H4 (cell line): ENCODE measurements around the gene TMEM147. TPM values are rescaled to one million over a fixed set of nuclear protein-coding genes. Genes with fewer than 3 reads are reported as not detected.

Experiments used
- DNase-seq: peaks from one replicate; pipeline ENCODE4 v3.0.0-alpha.2; 2015; ENCODE audit warnings: low spot score
- total RNA-seq: library from RNA; depleted of rRNA; stranded (reverse); fragments of >200 nt; shearing (Covaris generic); gene quantifications from 2 replicates; pipeline ENCODE4 v1.2.3, GENCODE V29; 2014

The TMEM147 gene
- total RNA-seq, 1 experiment from 2014 or later: 306 TPM

DNA sequence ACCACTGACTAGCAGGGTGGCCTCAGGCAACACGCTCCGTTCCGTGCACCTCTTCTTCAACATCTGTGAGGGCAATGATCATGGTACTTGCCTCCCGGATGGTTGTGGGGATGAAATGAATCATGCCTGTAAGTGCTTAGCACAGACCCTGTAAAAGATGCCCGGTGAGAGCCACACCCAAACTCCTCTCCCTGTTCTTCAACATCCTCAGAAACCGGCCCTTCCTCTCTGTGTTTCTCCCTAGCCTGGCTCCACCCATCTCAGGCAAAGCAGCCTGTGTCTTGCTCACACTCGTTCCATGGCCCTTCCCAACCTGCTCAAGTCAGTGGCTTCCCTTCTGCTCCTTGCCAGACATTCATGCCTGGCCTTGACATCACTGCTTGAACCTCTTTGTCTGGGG lies 26.1 kb upstream of the TMEM147 start:
- no peak for DNase-seq

DNA sequence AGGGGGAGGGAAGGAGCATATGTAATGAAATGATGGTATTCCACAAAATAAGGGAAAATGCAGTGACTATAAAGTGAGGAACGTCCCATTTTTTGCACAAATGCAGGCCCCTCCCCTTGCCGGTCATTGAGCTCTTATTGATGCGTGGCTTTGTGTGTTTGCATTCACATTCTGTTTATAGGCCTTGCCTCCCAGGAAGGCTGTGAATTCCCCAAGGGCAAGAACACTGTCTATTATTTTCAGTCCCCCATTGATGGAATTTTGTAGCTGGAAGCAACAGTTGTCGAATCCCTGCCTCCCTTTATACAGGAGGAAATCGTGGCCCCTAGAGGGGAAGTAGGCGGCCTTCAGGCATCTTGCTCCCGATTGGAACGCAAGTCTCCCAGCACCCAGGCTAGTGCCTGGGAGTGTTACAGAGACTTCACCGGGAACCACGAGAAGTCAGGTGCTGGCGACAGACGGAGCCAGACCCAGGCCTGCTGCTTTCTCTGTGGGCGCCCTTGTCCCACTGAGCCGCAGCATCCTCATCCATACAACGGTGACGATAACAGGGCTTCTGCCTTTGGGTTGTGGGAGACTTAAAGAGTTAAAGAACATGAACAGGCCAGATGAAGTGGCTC lies 24.2 kb upstream of the TMEM147 start:
- DNase-seq: no peak

DNA sequence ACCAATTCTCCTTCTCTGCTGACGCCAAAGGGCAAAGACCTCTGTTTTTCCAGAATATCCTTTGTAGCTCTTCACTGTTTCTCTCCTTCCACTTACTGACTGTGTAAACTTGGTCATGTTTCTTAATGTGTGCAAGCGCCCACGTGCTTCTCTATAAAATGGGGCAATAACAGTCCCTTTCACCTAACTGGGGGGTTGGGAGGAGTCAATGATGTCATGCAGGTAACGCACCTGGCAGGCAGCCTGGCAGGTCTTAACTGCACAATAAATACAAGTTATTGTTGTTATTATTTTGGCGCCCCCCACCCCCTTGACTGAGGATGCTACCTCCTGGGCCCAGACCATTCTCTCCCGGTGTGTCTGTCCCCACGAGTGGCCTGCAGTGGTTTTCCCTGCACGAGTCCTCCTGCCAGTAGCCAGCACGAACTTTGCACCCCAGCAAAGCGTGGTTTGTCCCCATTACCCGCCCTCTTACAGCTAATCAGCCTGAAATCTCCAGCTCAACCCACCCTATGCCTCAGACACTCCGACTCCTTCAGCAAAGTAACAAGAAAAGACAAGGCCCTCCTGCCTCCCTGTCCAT lies 22.6 kb upstream of the TMEM147 start:
- no peak for DNase-seq

DNA sequence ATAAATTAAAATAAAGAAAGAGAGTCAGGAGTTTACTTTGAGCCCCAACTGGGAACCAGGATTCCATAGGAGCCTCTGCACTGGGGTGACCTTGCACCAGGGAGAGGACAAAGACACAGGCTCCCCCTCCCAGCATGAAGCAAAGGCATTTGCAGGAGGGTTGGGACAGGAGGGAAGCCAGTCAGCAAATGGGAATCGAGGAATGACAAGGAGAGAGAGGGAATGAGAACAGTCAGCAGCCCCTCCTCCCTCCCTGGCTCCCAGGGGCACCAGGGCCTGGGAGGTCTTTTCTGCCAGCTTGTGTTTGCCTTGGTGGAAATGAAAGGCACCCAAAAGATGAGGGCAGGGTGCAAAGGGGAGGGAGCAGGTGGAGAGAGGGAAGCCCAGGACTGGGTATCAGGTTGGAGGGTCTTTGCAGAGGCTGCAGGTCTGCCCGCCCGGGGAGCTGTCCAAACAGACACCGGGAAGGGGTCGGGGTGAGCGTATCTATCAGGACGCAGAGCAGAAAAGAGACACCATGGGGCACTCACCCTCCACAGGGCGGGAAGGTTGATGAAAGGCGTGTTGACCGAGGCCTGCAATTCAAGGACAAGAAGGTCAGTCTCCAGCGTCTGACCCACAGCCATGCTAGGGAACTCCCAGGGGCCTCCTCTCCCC lies 21.1 kb upstream of the TMEM147 start:
- no peak for DNase-seq

DNA sequence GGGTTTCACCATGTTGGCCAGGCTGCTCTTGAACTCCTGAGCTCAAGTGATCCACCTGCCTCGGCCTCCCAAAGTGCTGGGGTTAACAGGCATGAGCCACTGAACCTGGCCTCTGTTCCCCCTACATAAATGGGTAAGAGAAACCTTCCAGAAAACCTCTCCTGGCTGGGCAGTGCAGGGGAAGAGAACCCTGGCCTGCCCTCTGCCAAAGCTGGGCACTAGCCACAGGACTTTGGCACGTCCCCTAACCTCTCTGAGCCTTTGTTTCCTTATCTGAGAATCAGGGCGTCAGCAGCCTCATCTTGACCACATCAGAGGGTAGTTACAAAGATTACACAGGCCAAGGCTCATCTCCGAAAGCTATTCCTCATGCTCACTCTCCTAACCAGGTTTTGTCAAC lies 19.6 kb upstream of the TMEM147 start:
- DNase-seq: no peak

DNA sequence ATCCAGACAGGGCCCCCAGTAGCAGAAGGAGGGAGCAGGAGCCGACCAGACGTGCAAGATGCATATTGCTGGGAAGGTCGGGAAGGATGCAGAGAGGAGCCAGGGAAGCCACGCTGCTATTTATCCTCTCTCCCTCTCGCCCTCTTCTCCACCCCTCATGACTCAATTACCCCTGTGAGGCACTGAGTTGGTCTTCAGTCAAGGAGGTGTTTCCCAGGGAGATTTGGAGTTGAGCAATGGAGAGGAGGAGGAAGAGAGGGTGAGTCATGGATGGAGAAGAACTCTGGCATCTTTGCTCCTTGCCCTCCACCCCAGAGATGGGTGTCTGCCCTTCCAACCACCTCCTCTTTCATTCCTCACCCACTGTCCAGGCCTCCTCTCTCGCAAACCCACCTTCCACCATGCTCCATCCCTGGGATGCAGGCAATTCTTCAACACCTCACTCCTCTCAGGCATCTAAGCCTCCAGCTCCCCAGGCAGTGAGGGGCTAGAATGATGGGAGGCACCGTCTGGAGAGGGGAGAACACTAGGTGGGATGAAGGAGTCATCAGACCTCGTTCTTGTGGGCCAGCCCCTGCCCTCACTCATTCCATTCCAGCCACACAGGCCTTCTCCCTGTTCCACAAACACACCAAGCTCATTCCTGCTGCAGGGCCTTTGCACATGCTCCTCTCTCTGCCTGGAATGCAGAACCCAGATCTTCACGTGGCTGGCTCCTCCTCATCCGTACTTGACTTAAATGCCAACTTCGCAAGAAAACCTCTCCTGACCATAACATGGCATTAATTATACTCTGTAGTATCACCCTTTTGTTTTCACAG lies 17.0 kb upstream of the TMEM147 start, which contains the start of gene SBSN:
SBSN (minus strand) TSS at position 94 of the 821 bp plus-strand sequence; CDS start at position 64, 30 bp downstream.
- no peak for DNase-seq

DNA sequence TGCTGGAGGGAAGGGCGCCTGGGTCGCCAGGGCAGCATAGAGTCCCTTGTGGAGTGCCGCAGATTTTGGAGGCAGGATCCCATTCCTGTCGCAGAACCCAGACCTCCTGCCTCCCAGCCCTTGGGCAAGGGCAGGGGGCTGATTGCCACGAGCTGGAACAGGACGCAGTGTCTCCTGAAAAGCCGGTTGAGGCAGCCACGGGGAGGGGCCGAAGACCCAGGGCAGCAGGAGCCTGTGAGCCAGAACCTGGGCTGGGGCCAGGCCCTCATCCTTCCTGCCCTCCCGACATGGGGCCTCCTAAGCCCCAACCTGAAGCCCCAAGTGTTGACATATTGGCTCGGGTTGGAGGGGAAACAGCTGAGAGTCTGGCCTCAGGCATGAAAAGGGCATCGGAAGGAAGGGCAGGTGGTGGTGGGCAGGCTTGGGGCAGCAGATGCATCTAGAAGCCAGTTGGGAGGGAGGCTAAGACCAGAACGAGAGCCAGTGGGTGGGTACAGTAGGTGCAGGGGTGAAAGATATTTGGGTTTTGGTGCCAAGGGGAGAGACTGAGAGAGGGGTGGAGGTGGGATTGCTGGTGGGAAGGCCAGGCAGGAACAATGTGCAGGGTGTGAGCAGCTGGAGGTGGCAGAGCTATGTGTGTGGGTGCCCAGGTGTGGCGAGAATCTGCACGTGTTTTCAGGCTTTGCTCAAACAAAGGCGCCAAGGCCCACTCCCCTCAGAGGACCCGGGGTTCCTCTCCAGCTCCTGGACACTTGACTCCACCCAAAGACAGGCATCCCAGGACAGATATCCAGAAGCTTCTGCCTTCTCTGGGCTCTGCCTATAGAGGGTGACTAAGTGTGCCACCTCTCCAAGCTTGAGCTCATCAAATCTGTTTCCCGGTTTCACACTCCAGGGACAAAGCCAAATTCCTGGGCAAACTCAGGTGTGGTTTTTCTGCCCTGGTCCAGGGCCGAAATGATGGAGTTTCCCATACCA lies 15.9 kb upstream of the TMEM147 start:
- no peak for DNase-seq

DNA sequence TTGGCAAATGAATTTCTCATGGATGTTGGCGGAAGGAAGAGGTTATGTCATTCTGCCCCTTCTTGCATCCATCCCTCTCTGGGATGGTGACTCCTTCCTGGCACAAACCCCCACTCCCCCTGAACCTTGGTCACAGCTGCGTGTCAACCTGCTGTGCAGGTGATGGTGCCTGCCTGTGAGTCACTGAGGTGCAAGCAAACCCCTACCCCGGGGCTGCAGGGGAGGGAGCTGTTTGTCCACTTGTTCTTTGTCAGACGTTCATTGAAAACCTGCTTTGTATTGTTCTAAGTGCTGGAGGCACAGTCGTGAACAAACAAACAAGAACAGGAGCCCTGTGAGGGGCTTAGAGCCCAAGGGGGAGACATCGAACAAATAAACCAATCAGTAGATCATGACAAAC lies 14.1 kb upstream of the TMEM147 start:
- DNase-seq: no peak

DNA sequence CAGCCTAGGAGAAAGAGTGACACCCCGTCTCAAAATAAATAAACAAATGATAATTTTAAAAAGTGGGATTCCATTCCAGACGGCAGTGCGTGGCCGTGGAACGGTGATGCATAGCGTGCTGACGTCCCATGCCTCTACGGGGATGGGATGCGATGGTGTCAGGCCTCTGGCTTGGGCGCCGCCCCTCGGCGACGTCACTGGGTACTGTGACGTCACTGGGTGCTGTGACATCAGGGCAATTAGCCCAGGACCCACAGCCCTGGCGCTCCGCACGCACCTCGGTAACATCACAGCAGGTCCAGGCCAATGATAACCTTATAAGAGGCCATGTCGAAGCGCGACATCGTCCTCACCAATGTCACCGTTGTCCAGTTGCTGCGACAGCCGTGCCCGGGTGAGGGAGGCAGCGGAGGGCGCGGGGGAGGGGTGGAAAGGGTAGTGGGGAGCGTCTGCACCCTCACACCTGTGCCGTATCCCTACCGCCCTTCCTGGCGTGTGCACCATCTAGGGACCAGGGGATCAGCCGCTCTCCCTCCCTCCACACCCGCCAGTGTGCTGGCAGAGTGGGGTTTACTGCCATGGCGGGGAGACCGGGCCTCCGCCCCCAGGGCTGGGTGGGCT lies 12.1 kb upstream of the TMEM147 start, which contains the start of gene GAPDHS:
GAPDHS (plus strand) TSS at position 256 of the 621 bp plus-strand sequence; CDS start at position 328, 72 bp downstream.
- no peak for DNase-seq

DNA sequence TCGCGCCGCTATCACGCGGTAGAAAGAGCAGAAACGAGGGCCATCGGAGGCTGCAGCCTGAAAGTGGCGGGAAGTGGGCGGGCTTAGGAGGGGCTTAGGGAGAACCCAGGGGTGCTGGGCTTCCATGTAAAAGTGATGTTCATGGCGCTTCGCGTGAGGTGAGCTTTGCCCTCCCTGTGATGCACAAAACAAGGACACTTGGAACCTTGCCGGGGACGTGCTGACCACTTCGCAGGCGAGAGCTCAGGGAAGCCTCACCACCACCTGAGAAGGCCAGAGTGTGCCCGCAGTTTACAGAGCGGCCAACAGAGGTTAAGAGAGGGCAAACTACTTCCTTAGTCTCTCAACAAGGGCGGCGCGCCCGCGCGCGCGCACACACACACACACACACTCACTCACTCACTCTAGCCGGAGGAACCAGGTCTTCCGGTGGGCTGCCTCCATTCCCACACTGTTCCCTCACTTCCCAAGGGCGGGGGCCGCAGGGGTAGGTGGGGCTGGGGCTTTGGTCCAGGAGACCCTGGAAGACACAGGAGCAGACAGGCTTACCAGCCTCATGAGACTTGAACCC lies 11.5 kb upstream of the TMEM147 start:
- DNase-seq: no peak

DNA sequence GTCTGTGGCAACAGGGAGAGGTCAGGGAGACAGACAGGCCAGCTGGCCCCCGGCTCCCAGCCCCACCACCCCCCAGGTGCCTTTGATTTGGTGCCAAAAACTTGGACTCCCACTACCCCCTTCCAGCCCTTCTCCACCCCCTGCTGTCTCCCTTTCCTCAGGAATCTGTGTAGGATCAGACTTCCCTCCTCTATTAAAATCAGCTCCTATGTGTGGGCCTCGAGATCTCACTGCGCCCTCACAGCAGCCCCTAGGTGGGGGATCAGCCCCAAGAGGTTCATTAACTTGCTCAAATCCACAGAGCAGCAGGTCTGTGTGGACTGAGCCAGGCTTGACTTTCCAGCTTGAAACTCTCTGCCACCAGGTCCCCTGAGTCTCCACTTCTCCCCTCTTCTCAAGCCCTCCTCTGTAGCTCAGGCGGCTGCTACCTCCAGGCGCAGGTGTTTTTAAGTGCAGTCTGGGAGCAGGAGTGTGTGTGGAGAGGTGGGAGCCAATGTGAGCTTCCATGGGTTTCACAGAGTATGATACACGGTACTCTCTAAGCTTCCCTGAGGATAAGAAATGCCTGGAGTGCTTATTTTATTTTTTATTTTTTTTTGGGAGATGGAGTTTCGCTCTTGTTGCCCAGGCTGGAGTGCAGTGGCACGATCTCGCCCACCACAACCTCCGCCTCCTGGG lies 10.5 kb upstream of the TMEM147 start:
- DNase-seq: no peak

DNA sequence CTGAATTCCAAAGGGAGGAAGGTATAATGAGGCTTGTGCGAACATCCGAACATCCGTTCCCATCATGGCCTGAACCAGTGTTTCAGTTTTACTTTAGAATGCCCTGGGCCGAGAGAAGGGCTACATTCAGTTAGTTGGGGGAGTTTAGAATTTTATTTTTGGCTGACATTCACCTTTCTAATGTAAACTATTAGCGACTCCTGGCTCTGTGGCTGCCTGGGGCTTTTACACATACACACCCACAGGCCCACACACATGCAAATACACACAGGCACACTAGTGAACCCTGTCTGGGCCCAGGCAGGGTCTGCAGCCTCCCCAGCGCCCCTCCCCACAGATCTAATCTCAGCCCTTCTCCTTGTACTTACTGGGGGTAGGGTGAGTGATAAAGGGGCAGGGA lies 6.1 kb upstream of the TMEM147 start:
- no peak for DNase-seq

DNA sequence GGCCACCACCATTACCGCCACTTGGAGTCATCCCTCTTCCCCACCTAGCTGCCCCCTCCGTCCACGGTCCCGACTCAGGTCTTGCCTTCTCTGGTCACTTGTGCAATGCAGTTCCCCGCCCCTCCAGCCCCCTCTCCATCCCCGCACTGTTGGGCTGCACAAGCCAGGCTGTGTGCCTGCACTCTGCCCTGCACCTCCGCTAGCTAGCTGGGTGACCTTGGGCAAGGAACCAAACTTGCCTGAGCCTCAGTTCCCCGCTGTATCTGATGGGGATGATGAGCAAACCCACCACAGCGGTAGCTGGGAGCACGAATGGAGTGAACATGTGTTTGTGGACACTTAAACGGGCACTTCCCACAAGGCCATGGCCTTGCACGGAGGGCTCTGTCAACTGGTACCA lies 5.6 kb upstream of the TMEM147 start:
- DNase-seq: no peak

DNA sequence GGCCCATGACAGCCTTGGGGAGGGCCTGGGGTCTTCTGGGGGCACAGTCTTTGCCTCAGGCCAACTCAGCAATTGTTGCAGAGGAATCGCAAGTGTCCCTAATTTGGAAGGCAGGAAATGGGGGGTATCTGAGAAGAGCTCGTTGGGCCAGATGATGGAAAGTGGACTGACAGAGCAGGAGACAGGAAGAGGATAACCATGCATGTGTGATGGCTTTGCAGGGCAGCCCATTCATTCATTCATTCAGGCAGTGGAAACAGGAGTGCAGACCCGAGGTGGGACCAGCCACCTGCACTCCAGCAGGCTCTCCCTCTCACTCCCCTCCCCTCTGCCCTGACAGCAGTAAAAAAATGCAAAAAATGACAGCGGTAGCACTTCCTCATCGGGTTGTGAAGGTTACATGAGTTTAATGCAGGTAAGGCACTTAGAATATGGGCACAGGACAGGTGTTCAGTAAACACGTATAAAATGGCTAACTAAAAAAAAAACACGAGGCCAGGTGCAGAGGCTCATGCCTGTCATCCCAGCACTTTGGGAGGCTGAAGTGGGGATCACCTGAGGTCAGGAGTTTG lies 5.0 kb upstream of the TMEM147 start:
- no peak for DNase-seq

DNA sequence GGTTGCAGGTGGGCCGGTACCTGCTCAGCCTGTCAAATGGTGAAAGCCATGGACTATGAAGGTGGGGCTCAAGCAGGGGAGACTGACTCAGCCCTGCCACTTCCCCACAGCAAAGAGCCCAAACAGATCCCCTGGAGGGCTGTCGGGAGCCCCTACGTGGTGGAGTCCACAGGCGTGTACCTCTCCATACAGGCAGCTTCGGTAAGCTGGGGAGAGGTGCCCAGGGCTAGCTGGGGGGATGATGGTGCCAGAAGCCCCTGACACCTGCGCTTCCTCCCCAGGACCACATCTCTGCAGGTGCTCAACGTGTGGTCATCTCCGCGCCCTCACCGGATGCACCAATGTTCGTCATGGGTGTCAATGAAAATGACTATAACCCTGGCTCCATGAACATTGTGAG lies 3.2 kb upstream of the TMEM147 start:
- no peak for DNase-seq

DNA sequence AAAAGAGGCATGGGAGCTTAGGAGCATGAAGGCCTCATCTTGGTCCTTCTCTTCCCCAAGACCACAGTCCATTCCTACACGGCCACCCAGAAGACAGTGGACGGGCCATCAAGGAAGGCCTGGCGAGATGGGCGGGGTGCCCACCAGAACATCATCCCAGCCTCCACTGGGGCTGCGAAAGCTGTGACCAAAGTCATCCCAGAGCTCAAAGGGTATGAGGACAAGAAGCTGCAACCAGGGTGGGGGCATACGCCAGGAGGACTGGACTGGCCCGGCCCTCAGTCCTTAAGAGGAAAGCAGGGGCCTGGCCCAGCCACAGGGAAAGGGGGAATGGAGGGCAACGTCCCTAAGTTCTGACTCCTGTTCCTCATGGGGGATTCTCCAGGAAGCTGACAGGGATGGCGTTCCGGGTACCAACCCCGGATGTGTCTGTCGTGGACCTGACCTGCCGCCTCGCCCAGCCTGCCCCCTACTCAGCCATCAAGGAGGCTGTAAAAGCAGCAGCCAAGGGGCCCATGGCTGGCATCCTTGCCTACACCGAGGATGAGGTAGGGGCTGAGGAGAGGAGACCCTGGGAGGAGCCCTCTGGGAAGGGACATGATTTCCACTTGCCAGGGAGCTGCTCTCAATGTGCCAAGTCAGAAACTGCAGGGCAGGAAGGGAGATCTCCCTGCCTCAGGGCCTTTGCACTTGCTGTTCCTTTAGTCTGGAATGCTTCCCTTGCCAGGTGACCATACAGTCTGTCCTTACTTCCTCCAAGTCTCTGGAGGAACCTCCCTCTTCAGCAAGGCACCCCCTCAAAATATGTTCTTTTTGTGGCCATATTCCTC lies 1.9 kb upstream of the TMEM147 start:
- no peak for DNase-seq

DNA sequence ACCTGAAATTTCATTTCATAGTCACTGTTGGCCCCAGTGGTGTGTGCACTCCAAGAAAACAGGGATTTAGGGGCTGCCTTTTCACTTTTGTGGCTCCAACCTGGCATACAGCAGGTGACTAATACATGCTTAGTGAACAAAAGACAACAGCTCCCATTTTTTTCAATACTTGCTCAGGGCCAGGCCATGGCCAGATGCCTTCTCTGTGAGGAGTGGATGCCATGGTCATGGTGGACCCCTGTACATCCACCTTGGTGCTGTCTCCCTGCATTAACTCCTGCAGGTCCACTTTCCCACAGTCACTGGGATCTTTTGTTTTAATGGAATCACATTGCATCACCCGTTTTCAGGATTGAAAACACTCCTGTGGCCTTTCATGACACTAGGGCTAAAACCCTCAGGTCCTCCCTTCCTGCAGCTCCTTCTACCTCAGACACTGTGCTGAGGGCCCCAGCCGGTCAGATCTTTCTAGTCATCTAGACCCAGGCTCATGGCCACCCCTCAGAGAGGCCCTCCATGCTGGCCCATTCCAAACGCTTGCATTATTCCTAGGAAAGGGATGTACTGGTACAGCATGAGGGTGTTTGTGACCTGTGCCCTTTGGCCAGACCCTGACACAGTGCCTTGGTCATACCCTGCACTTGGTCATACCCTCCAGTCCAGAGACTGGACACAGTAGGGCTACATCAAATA lies 1.2 kb upstream of the TMEM147 start:
- no peak for DNase-seq

DNA sequence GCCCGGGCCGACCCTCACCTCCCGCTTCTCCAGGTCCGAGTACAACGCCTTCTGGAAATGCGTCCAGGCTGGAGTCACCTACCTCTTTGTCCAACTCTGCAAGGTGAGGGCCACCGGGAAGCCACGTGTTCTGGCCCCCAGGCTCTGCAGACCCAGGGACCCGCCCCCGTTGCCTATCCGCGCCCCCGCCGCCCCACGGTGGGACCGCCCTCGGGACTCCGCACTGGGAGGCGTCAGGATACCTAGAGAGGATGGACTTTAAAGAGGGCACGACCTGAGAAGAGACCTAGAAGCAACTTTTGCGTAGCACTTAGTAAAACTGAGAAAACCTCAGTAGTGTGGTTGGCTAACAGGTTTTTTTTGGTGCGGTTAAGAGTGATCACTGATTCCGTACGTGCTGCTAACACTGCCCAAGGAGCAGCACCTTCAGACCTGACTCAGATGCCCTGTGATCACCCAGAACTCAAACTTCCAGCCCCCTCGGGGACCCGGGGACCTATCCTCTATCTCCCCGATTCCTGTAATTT lies 492 bp downstream of the TMEM147 start:
- DNase-seq: no peak
